Fibroblast of pulmonary artery (primary cell): Measurements from ENCODE around the gene KCNV2.
A peak's percentile ranks its signal among the peaks of the same experiment; 100 is the strongest.

Experiments
- DNase-seq: peaks from one replicate; pipeline ENCODE4 v3.0.0-alpha.2; 2010; ENCODE audit warnings: low read depth
- H3K4me3 ChIP-seq: replicated peaks from 2 replicates; pipeline ENCODE4 v1.5.1; 2011; ENCODE audit warnings: low read depth, mild to moderate bottlenecking, control low read depth, low read length, moderate library complexity
- CTCF ChIP-seq: IDR thresholded peaks from 2 replicates; pipeline ENCODE4 v1.5.1; 2011; ENCODE audit warnings: mild to moderate bottlenecking, control low read depth, low read length, inconsistent platforms; ENCODE audit errors: missing control alignments

KCNV2 gene

GRCh38 chr9:2725898-2726649, 8.8 kb downstream of the KCNV2 start:
- DNase-seq = no peak
- TF ChIP-seq CTCF = no peak
- no peak overlapping the region for H3K4me3 ChIP-seq

DNA sequence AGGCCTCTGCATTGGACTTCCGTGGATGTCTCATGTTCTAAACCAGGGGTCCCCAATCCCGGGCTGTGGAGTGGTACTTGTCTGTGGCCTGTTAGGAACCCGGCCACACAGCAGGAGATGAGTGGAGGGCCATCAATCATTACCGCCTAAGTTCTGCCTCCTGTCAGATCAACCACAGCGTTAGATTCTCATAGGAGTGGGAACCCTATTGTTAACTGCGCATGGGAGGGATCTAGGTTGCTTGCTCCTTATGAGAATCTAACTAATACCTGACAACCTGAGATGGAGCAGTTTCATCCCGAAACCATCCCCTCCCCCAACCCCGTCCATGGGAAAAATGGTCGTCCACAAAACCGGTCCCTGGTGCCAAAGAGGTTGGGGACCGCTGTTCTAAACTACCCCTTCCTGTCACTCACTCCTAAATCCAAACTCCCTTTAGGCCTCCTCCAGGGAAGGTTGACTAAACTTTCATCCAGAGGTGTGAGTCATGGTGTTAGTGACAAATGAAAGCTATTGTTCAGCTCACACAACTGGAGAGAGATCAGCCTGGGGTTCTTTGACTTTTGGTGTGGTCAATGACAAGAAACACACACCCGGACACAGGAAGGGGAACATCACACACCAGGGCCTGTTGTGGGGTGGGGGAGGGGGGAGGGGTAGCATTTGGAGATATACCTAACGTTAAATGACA, 9.5 kb downstream of the KCNV2 start:
- no peak overlapping the region for H3K4me3 ChIP-seq
- DNase-seq = peak; percentile 35
- no peak for TF ChIP-seq CTCF

GRCh38 chr9:2727374-2727773, 10.1 kb downstream of the KCNV2 start:
- no peak for DNase-seq
- H3K4me3 ChIP-seq = no peak overlapping the region
- TF ChIP-seq CTCF = no peak

DNA sequence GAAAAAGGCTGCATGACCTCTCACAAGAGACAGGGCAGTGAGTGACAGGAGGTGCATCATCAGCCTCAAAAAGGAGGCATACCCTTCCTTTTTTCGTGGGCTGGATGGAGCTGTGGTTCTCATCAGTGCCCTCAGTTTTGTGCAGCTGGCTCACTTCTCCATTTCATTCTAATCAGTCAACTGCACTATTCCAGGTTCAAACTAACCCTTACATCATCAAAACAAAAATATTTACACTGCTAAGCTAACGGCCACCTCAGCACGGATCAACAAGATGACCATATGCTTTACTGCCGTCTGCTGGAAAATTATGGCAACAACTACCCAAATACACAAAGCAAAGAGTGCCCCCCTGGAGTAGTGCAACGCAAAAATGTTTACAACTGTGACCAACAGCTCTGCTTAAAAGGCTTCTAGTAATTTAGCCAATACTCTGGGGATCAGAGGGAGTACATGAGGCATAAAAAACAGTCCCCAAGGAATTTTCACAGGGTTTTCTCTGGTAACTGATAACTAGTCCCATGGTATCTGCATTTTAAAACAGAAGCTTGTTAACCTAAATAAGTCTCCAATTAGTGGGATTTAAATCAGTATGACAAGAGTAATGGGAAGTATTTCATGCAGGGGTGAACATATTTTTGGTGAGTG, 10.8 kb downstream of the KCNV2 start:
- peak; percentile 91 for TF ChIP-seq CTCF

DNA sequence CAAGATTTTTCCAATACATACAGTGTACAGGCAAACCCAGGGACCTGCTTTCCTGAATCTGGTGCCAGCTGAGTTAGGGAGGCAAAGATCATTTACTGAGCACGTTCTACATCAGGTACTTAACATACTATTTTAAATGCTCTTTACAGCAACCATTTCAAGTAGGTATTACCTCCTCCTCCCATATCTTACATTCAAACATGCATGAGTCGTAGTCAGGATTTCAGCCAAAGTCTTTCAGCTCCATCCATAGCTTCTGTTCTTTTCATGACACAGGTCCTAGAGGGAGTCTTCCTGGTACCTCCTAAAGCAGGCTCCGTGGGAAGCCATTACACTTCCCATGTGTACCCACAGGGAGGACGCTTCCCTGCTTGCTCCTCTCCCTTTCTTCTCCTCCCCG, 11.7 kb downstream of the KCNV2 start:
- no peak overlapping the region for H3K4me3 ChIP-seq
- no peak for TF ChIP-seq CTCF
- DNase-seq = peak; percentile 61

More for the DNA sequence above, 10.8 kb downstream of the KCNV2 start:
- peak; percentile 85 for DNase-seq
- no peak overlapping the region for H3K4me3 ChIP-seq

- DNase-seq = peak; percentile 58
- H3K4me3 ChIP-seq = no peak overlapping the region
- TF ChIP-seq CTCF = no peak
Observed at GRCh38 chr9:2729721-2730120, 12.4 kb downstream of the KCNV2 start.
